HCT116 (cell line): Measurements from ENCODE around the gene NDUFB3.

Experiments
- EZH2 ChIP-seq: fragments of 200-600 bp; sonication (generic); IDR thresholded peaks from 2 replicates; pipeline ENCODE4 v1.6.1; 2017; ENCODE audit warnings: antibody characterized with exemption, mixed run types
- YY1 ChIP-seq: IDR thresholded peaks from 2 replicates; pipeline ENCODE4 v1.6.1; 2011; ENCODE audit warnings: low read length, low read depth, moderate library complexity, mild to moderate bottlenecking; ENCODE audit not compliant: insufficient replicate concordance; ENCODE audit errors: extremely low read depth

- no peak for TF ChIP-seq EZH2
- no peak for TF ChIP-seq YY1
Measured at GRCh38 chr2:201049455-201049854, 22.3 kb upstream of the NDUFB3 start.
